WERI-Rb-1 (cell line): ENCODE data around the gene BBX.
A peak's percentile ranks its signal among the peaks of the same experiment; 100 is the strongest.

Experiments
- DNase-seq: peaks from one replicate; pipeline ENCODE4 v3.0.0-alpha.2; 2020
- H3K27ac ChIP-seq: fragments of 250-450 bp; sonication (Bioruptor Pico); 2 replicates; pipeline ENCODE4 v1.5.1; 2020; ENCODE audit warnings: mild to moderate bottlenecking, moderate library complexity
- H3K27me3 ChIP-seq: fragments of 250-450 bp; sonication (Bioruptor Pico); 2 replicates; pipeline ENCODE4 v1.5.1; 2021; ENCODE audit warnings: mild to moderate bottlenecking, low read depth, moderate library complexity; ENCODE audit not compliant: insufficient read depth, severe bottlenecking
- H3K36me3 ChIP-seq: fragments of 250-450 bp; sonication (Bioruptor Pico); 2 replicates; pipeline ENCODE4 v1.5.1; 2020; ENCODE audit warnings: mild to moderate bottlenecking, moderate library complexity
- H3K4me3 ChIP-seq: 2 replicates; pipeline ENCODE4 v1.5.1; 2011; ENCODE audit warnings: low read depth, mild to moderate bottlenecking, control low read depth, low read length
- H3K9me3 ChIP-seq: fragments of 250-450 bp; sonication (Bioruptor Pico); 2 replicates; pipeline ENCODE4 v1.5.1; 2021; ENCODE audit warnings: mild to moderate bottlenecking, moderate library complexity; ENCODE audit not compliant: severe bottlenecking
- CTCF ChIP-seq: IDR thresholded peaks from 2 replicates; pipeline ENCODE4 v1.5.1; 2011; ENCODE audit warnings: low read depth, mild to moderate bottlenecking, control low read depth, inconsistent platforms, low read length

The BBX gene

GRCh38 chr3:107794664-107795443 lies 272.1 kb downstream of the BBX start:
- no peaks in the 10 kb centered on the region for H3K9me3 ChIP-seq
- TF ChIP-seq CTCF: peak; percentile 23; the same call in 1 of the 2 replicates
- H3K36me3 ChIP-seq: peaks cover 13% of the 10 kb centered on the region
- no peak for DNase-seq
- H3K4me3 ChIP-seq: no peak overlapping the region
- H3K27ac ChIP-seq: no peak overlapping the region
- H3K27me3 ChIP-seq: no peaks in the 10 kb centered on the region

- Histone ChIP-seq H3K4me3 (no peak overlapping the region), H3K36me3 (peaks cover 14% of the 10 kb centered on the region), H3K9me3 (no peaks in the 10 kb centered on the region), H3K27ac (no peak overlapping the region), H3K27me3 (no peaks in the 10 kb centered on the region)
- no peak for TF ChIP-seq CTCF
- no peak for DNase-seq
Measured at GRCh38 chr3:107795514-107796094, 272.8 kb downstream of the BBX start.

GRCh38 chr3:107796791-107797190 lies 274.0 kb downstream of the BBX start:
- Histone ChIP-seq H3K4me3 (no peak overlapping the region), H3K27ac (no peak overlapping the region), H3K36me3 (peaks cover 19% of the 10 kb centered on the region), H3K9me3 (no peaks in the 10 kb centered on the region), H3K27me3 (no peaks in the 10 kb centered on the region)
- DNase-seq: no peak
- no peak for TF ChIP-seq CTCF

GRCh38 chr3:107797586-107797985 lies 274.8 kb downstream of the BBX start:
- Histone ChIP-seq H3K4me3 (no peak overlapping the region), H3K36me3 (peaks cover 22% of the 10 kb centered on the region), H3K27ac (no peak overlapping the region), H3K9me3 (no peaks in the 10 kb centered on the region), H3K27me3 (no peaks in the 10 kb centered on the region)
- no peak for TF ChIP-seq CTCF
- DNase-seq: no peak

GRCh38 chr3:107798381-107798780 lies 275.6 kb downstream of the BBX start:
- no peak for DNase-seq
- no peaks in the 10 kb centered on the region for H3K27me3 ChIP-seq
- H3K27ac ChIP-seq: no peak overlapping the region
- no peak for TF ChIP-seq CTCF
- no peak overlapping the region for H3K4me3 ChIP-seq
- H3K36me3 ChIP-seq: peaks cover 22% of the 10 kb centered on the region
- no peaks in the 10 kb centered on the region for H3K9me3 ChIP-seq
